Liver (tissue), 9 donors: ENCODE data around the gene WDR48. TPM values are rescaled to one million over a fixed set of nuclear protein-coding genes. Genes with fewer than 3 reads are reported as not detected.

Source experiments
- DNase-seq: peaks from one replicate; pipeline ENCODE4 v3.0.0-alpha.2; 2017; ENCODE audit warnings: low spot score
- H3K27ac ChIP-seq, 2 donors: one replicate each; pipeline ENCODE4 v1.7.0; 2013; ENCODE audit warnings: inconsistent platforms in 2 of 2, low read length in 2 of 2, control low read depth in 1 of 2, low read depth in 1 of 2, mild to moderate bottlenecking in 1 of 2
- H3K27me3 ChIP-seq, 4 donors: one replicate each; pipeline versions ENCODE4 v1.6.1 to v1.7.0; 2013; ENCODE audit warnings: low read length in 3 of 4, inconsistent platforms in 1 of 4, mild to moderate bottlenecking in 1 of 4, moderate library complexity in 1 of 4; ENCODE audit not compliant: control insufficient read depth in 4 of 4, insufficient read depth in 4 of 4
- H3K36me3 ChIP-seq, 4 donors: one replicate each; pipeline versions ENCODE4 v1.6.1 to v1.7.0; 2013; ENCODE audit warnings: low read length in 3 of 4, mild to moderate bottlenecking in 3 of 4, low read depth in 1 of 4, moderate library complexity in 1 of 4; ENCODE audit not compliant: control insufficient read depth in 4 of 4, insufficient read depth in 3 of 4
- H3K4me1 ChIP-seq, 4 donors: one replicate each; pipeline versions ENCODE4 v1.6.1 to v1.7.0; 2013; ENCODE audit warnings: low read length in 3 of 4, mild to moderate bottlenecking in 3 of 4, moderate library complexity in 1 of 4; ENCODE audit not compliant: control insufficient read depth in 4 of 4, insufficient read depth in 4 of 4
- H3K4me3 ChIP-seq, 3 donors: one replicate each; pipeline versions ENCODE4 v1.6.1 to v1.7.0; 2013; ENCODE audit warnings: low read length in 3 of 3, control low read depth in 1 of 3, low read depth in 1 of 3, mild to moderate bottlenecking in 1 of 3
- H3K9ac ChIP-seq, 2 donors: one replicate each; pipeline ENCODE4 v1.7.0; 2013; ENCODE audit warnings: low read length in 2 of 2, mild to moderate bottlenecking in 2 of 2, moderate library complexity in 2 of 2, control low read depth in 1 of 2, low read depth in 1 of 2
- H3K9me3 ChIP-seq, 4 donors: one replicate each; pipeline versions ENCODE4 v1.6.1 to v1.7.0; 2013; ENCODE audit warnings: low read length in 3 of 4; ENCODE audit not compliant: control insufficient read depth in 4 of 4
- ATF3 ChIP-seq: IDR thresholded peaks from 2 replicates; pipeline ENCODE4 v1.6.1; 2016; ENCODE audit warnings: antibody characterized with exemption
- EGR1 ChIP-seq, 2 donors: IDR thresholded peaks; 2 replicates each; pipeline ENCODE4 v1.6.1; 2016 to 2018; ENCODE audit warnings: antibody characterized with exemption in 2 of 2, low read depth in 2 of 2
- FOXA1 ChIP-seq: IDR thresholded peaks from 2 replicates; pipeline ENCODE4 v1.6.1; 2016; ENCODE audit warnings: antibody characterized with exemption
- FOXA2 ChIP-seq: IDR thresholded peaks from 2 replicates; pipeline ENCODE4 v1.6.1; 2016; ENCODE audit warnings: antibody characterized with exemption
- GABPA ChIP-seq, 2 donors: IDR thresholded peaks in 1 of 2; conservative IDR thresholded peaks in 1 of 2; 2 replicates each; pipeline ENCODE4 v1.6.1; 2016; ENCODE audit warnings: antibody characterized with exemption in 2 of 2, mild to moderate bottlenecking in 1 of 2, moderate library complexity in 1 of 2
- HNF4A ChIP-seq, 2 donors: conservative IDR thresholded peaks; 2 replicates each; pipeline ENCODE4 v1.6.1; 2016; ENCODE audit warnings: antibody characterized with exemption in 2 of 2, mild to moderate bottlenecking in 2 of 2
- HNF4G ChIP-seq: IDR thresholded peaks from 2 replicates; pipeline ENCODE4 v1.6.1; 2016; ENCODE audit warnings: antibody characterized with exemption
- NR2F2 ChIP-seq: IDR thresholded peaks from 2 replicates; pipeline ENCODE4 v1.6.1; 2016; ENCODE audit warnings: antibody characterized with exemption
- RAD21 ChIP-seq, 2 donors: IDR thresholded peaks; 2 replicates each; pipeline ENCODE4 v1.6.1; 2016; ENCODE audit warnings: antibody characterized with exemption in 2 of 2, mild to moderate bottlenecking in 2 of 2
- RXRA ChIP-seq, 2 donors: IDR thresholded peaks; 2 replicates each; pipeline ENCODE4 v1.6.1; 2017 to 2018; ENCODE audit warnings: antibody characterized with exemption in 2 of 2, mild to moderate bottlenecking in 1 of 2
- SP1 ChIP-seq: IDR thresholded peaks from 2 replicates; pipeline ENCODE4 v1.6.1; 2018; ENCODE audit warnings: antibody characterized with exemption, mild to moderate bottlenecking
- TAF1 ChIP-seq: conservative IDR thresholded peaks from 2 replicates; pipeline ENCODE4 v1.6.1; 2016; ENCODE audit warnings: antibody characterized with exemption, mild to moderate bottlenecking
- YY1 ChIP-seq: IDR thresholded peaks from 2 replicates; pipeline ENCODE4 v1.6.1; 2016; ENCODE audit warnings: antibody characterized with exemption, mild to moderate bottlenecking
- ZBTB33 ChIP-seq: IDR thresholded peaks from 2 replicates; pipeline ENCODE4 v1.6.1; 2016; ENCODE audit warnings: antibody characterized with exemption
- polyA plus RNA-seq, 2 donors: library from polyadenylated mRNA; stranded (reverse) in 1 of 2; unstranded in 1 of 2; fragments of 200-250 nt in 1 of 2; fragments of >200 nt in 1 of 2; fragmentation: Nextera tagmentation in 1 of 2; extraction: Ambion mirVana in 1 of 2; gene quantifications; one replicate each; pipeline versions ENCODE4 v1.2.1 to v1.2.3, GENCODE V29; 2013 to 2015
- total RNA-seq, 2 donors: library from RNA; depleted of rRNA; stranded (reverse); fragments of >200 nt; gene quantifications; one replicate each; pipeline ENCODE4 v1.2.3, GENCODE V29; 2014
- TF ChIP-seq, protein P1 (sequence below): IDR thresholded peaks from 2 replicates; pipeline ENCODE4 v1.6.1; 2016; ENCODE audit warnings: antibody characterized with exemption, mild to moderate bottlenecking
- TF ChIP-seq, protein P2 (sequence below): IDR thresholded peaks from 2 replicates; pipeline ENCODE4 v1.6.1; 2016; ENCODE audit warnings: antibody characterized with exemption
- donor health status: healthy.
- donor health status: healthy.
- donor health status: healthy.
- donor health status: healthy.
- donor health status: healthy.

WDR48 gene
- total and polyA plus RNA-seq, 4 donors: 8.0 to 24.9 (median 16.5) TPM

- H3K9ac ChIP-seq: no peak overlapping the region
- peaks cover 10 to 40% (median 33%) of the 10 kb centered on the region in 4 donors for H3K36me3 ChIP-seq
- no peak overlapping the region for H3K27ac ChIP-seq
- H3K9me3 ChIP-seq: no peaks in the 10 kb centered on the region
- no peak overlapping the region for H3K4me3 ChIP-seq
- TF ChIP-seq GABPA (IDR thresholded peaks at IDR 0.05 in 1 of 2, conservative IDR thresholded peaks at IDR 0.05 in 1 of 2) (no peak), TAF1 (no peak), RXRA (IDR thresholded peaks at IDR 0.05) (no peak), ATF3 (no peak), HNF4G (no peak), RAD21 (IDR thresholded peaks at IDR 0.05) (no peak), ZBTB33 (no peak), EGR1 (IDR thresholded peaks at IDR 0.05; ENCODE audit: low read depth in 2 of 2) (no peak), FOXA2 (no peak), YY1 (no peak)
- TF ChIP-seq, protein P1, sequence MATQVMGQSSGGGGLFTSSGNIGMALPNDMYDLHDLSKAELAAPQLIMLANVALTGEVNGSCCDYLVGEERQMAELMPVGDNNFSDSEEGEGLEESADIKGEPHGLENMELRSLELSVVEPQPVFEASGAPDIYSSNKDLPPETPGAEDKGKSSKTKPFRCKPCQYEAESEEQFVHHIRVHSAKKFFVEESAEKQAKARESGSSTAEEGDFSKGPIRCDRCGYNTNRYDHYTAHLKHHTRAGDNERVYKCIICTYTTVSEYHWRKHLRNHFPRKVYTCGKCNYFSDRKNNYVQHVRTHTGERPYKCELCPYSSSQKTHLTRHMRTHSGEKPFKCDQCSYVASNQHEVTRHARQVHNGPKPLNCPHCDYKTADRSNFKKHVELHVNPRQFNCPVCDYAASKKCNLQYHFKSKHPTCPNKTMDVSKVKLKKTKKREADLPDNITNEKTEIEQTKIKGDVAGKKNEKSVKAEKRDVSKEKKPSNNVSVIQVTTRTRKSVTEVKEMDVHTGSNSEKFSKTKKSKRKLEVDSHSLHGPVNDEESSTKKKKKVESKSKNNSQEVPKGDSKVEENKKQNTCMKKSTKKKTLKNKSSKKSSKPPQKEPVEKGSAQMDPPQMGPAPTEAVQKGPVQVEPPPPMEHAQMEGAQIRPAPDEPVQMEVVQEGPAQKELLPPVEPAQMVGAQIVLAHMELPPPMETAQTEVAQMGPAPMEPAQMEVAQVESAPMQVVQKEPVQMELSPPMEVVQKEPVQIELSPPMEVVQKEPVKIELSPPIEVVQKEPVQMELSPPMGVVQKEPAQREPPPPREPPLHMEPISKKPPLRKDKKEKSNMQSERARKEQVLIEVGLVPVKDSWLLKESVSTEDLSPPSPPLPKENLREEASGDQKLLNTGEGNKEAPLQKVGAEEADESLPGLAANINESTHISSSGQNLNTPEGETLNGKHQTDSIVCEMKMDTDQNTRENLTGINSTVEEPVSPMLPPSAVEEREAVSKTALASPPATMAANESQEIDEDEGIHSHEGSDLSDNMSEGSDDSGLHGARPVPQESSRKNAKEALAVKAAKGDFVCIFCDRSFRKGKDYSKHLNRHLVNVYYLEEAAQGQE: no peak
- TF ChIP-seq, protein P2, sequence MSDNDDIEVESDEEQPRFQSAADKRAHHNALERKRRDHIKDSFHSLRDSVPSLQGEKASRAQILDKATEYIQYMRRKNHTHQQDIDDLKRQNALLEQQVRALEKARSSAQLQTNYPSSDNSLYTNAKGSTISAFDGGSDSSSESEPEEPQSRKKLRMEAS: no peak
- no peaks in the 10 kb centered on the region for H3K4me1 ChIP-seq
- H3K27me3 ChIP-seq: no peaks in the 10 kb centered on the region
- DNase-seq: no peak
These were observed 27.7 kb downstream of the WDR48 start for GRCh38 chr3:39079530-39079929.

DNA sequence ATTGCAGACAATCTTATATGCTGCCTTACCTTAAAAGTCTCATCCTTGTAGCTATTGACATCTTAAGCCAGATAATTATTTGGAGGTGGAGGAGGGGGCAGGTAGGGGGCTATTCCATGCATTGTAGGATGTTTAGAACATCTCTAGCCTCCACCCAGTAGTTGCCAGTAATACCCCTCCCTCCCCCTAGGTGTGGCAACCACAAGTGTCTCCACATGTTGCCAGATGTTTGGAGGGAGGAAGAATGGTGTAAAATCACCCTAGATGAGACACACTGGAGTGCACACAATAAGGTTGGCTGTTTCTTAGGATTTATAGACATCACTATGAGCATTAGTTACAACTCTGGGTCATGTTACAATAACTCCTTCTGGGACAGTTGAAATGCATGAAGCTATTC lies 28.2 kb downstream of the WDR48 start:
- Histone ChIP-seq H3K4me1 (no peaks in the 10 kb centered on the region), H3K9me3 (no peaks in the 10 kb centered on the region), H3K9ac (no peak overlapping the region), H3K27ac (no peak overlapping the region), H3K27me3 (no peaks in the 10 kb centered on the region), H3K4me3 (no peak overlapping the region), H3K36me3 (peaks cover 10 to 36% (median 30%) of the 10 kb centered on the region in 4 donors)
- DNase-seq: no peak
- TF ChIP-seq RAD21 (IDR thresholded peaks at IDR 0.05) (no peak), TAF1 (no peak), NR2F2 (no peak), GABPA (IDR thresholded peaks at IDR 0.05 in 1 of 2, conservative IDR thresholded peaks at IDR 0.05 in 1 of 2) (no peak), ZBTB33 (no peak), HNF4A (conservative IDR thresholded peaks at IDR 0.05) (no peak), SP1 (no peak), YY1 (no peak), EGR1 (IDR thresholded peaks at IDR 0.05; ENCODE audit: low read depth in 2 of 2) (no peak), ATF3 (no peak), FOXA2 (no peak), HNF4G (no peak), RXRA (IDR thresholded peaks at IDR 0.05) (no peak), FOXA1 (no peak)
- TF ChIP-seq, protein P1: no peak
- TF ChIP-seq, protein P2: no peak
